Right cardiac atrium (tissue), 5 donors: ENCODE results near the gene ACP6. TPM values are rescaled to one million over a fixed set of nuclear protein-coding genes. Genes with fewer than 3 reads are reported as not detected.

Experiments
- ATAC-seq, 2 donors: fragments of 200-7000 bp; cut with Tn5 transposase; one replicate each; pipeline versions ENCODE4 v1.8.0 to v1.9.1; 2020; ENCODE audit warnings: moderate library complexity in 2 of 2, mild to moderate bottlenecking in 1 of 2
- DNase-seq, 3 donors: peaks; one replicate each; pipeline ENCODE4 v3.0.0-alpha.2; 2020
- H3K27ac ChIP-seq: one replicate; pipeline ENCODE4 v1.5.1; 2013; ENCODE audit warnings: mild to moderate bottlenecking, low read length, control low read depth, moderate library complexity
- H3K27me3 ChIP-seq: one replicate; pipeline ENCODE4 v1.6.1; 2013; ENCODE audit not compliant: control insufficient read depth, insufficient read depth
- H3K4me1 ChIP-seq: one replicate; pipeline ENCODE4 v1.6.1; 2013; ENCODE audit warnings: low read length; ENCODE audit not compliant: control insufficient read depth, insufficient read depth
- H3K4me3 ChIP-seq: one replicate; pipeline ENCODE4 v1.5.1; 2013; ENCODE audit warnings: low read length, control low read depth
- H3K9me3 ChIP-seq: one replicate; pipeline ENCODE4 v1.6.1; 2013; ENCODE audit warnings: low read length; ENCODE audit not compliant: control insufficient read depth
- WGBS: extraction: QIAGEN DNeasy Blood & Tissue Kit; methylation state at CpG from one replicate; pipeline ENCODE4 v1.1.7; 2013; 5-methylcytosine and 5-hydroxymethylcytosine counted together
- intact Hi-C, 4 donors: fragments of 100-400 bp; cut with DNase I; formaldehyde crosslinking; loops; one replicate each; pipeline versions ENCODE4 v1.11.0 to v1.14.0; 2022 to 2023
- polyA plus RNA-seq: library from polyadenylated mRNA; stranded (reverse); fragments of 200-250 nt; gene quantifications from one replicate; pipeline ENCODE4 v1.2.3, GENCODE V29; 2013
- total RNA-seq, 4 donors: library from RNA; stranded (reverse); fragmentation: NEBNext Ultra II Directional; extraction: Animal tissue kit (Norgen Biotek cat#: 25700); gene quantifications; one replicate each; pipeline ENCODE4 v1.2.1, GENCODE V29; 2021
- donor health status: healthy with polysubstance abuse.
- donor health status: DM: no; HTN: yes; CAD: no.
- donor health status: DM: no; HTN: no; CAD: no.
- donor health status: DM: no; HTN: yes; CAD: no; lungs with severe emphysema.
- donor health status: DM: yes; HTN: yes; CAD: no.

Gene ACP6
- total and polyA plus RNA-seq, 5 donors: 13.1 to 27.9 (median 16.3) TPM

- no peak overlapping the region for H3K4me3 ChIP-seq
- intact Hi-C loops: no loop called here
- no peak overlapping the region for H3K27ac ChIP-seq
- DNase-seq: no peak
- H3K9me3 ChIP-seq: no peaks in the 10 kb centered on the region
- H3K4me1 ChIP-seq: no peaks in the 10 kb centered on the region
- WGBS: 84% methylated on average over 3 of the region's 3 CpGs
- no peaks in the 10 kb centered on the region for H3K27me3 ChIP-seq
- no peak for ATAC-seq
Observed at GRCh38 chr1:147603986-147604385, 66.3 kb downstream of the ACP6 start.

DNA sequence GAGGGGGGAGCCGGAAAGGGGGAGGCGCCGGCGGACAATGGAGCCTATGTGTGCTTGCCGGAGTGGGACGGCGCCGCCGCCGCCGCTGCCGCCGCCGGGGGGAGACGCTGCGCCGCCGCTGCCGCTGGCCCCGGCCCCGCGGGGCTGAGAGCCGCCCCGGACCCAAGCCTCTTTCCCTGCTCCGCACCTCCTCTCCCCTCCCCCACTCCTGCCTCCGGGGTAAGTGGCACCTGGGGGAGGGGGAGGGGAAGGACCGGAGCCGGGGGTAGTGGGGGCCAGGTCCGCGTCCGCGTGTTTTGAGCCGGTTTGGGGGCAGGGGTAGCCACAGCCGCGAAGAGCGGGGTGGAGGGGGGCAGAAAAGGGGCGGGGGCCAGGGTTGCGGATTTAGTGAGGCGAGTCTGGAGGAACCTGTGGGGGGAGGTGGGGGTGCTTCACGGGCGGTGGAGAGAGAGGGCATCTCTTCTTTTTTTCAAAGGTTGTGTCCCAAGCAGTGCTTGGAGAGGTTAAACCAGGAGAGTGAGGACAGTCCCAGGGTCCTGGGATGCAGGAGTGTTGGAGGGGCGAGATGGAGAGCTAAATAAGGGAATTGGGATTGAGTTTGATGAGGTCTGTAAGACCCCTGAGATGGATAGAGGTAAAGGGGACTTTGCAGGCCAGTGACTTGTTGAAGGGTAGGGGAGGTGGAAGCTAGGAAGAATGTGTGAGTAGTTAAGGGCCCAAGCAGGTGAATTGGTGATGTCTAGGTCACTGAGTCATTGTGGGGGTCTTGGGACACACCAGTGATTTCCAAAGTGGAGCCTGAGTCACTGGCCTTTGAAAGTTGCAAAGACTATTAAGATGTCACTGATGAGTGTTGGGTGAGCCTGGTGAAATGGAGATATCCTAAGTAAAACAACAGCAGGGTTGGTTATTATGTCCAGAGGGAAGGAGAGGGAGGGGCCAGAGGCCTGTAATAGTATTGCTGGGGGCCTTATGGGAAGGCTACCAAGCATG lies 69.9 kb downstream of the ACP6 start:
- peak overlapping the region; percentile 96 for H3K27ac ChIP-seq
- ATAC-seq: no peak
- WGBS: 1% methylated on average over 42 of the region's 42 CpGs
- no peaks in the 10 kb centered on the region for H3K9me3 ChIP-seq
- H3K27me3 ChIP-seq: no peaks in the 10 kb centered on the region
- peaks cover 3% of the 10 kb centered on the region for H3K4me1 ChIP-seq
- peak overlapping the region; percentile 99 for H3K4me3 ChIP-seq
- intact Hi-C loops: no loop called here
- no peak for DNase-seq

DNA sequence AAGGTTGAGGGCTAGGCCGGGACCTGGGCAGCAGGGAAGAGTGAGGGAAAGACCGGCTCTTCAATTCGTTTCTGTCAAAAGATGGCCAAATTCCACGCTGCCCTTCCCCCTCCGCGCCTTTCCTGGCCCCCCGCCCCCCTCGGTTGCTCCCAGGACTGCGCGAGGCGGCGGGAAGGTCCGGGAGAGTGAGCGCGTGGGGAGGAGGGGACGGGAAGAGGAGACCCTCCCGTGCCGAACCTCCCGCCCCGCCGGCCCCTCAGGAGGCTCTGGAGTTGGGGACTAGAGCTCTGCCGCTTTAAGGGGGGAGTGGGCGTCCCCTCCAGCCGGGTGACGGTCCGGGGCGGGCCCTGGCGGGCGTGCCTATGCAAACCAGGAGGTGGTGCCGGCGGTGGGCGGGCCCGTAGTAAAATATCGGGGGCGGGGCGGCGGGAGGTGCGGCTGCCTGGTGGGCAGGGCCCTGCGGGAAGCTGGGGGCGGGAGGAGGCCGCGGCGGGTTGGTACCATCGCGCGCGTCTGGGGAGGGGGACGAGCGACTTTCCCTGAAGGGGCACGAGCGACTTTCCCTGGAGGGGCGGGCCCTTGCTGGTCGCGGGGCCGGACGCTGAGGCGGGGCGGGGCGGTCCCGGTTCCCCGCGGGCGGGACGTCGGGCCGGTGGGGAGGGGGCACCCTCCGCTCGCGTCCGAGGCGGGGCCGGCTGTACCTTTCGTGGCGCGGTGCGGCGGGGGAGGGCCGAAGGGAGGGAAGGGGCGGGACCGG lies 70.8 kb downstream of the ACP6 start:
- Histone ChIP-seq H3K27me3 (no peaks in the 10 kb centered on the region), H3K4me1 (peaks cover 3% of the 10 kb centered on the region), H3K9me3 (no peaks in the 10 kb centered on the region), H3K27ac (peak overlapping the region; percentile 56), H3K4me3 (peak overlapping the region; percentile 99)
- peak; percentile 96 to 97 for ATAC-seq
- under 1% methylated on average over 80 of the region's 80 CpGs for whole genome bisulfite sequencing
- intact Hi-C loops: loop anchor here (5.0 kb wide), 3 partner anchors 47 to 57 kb away; partner anchors contain the start of gene BCL9 (in 2 of the 4)
- DNase-seq: peak; percentile 99

- intact Hi-C loops: loop anchor here (5.0 kb wide), 3 partner anchors 46 to 56 kb away; partner anchors contain the start of gene BCL9 (in 2 of the 4)
- Histone ChIP-seq H3K4me3 (peak overlapping the region; percentile 99), H3K4me1 (peaks cover 3% of the 10 kb centered on the region), H3K27me3 (no peaks in the 10 kb centered on the region), H3K9me3 (no peaks in the 10 kb centered on the region), H3K27ac (peak overlapping the region; percentile 66)
- peak; percentile 21 to 48 for ATAC-seq
- peak; percentile 61 to 83 (median 81) for DNase-seq
- WGBS: 5% methylated on average over 30 of the region's 30 CpGs
Observed at GRCh38 chr1:147598621-147599361, 71.5 kb downstream of the ACP6 start.

GRCh38 chr1:147597010-147597409 lies 73.3 kb downstream of the ACP6 start:
- intact Hi-C loops: loop anchor here (5.0 kb wide), 3 partner anchors 45 to 55 kb away; partner anchors contain the start of gene BCL9 (in 2 of the 4)
- WGBS: 91% methylated on average over 1 of the region's 1 CpG

More at GRCh38 chr1:147597010-147597409, 73.3 kb downstream of the ACP6 start:
- Histone ChIP-seq H3K27ac (no peak overlapping the region), H3K4me1 (peaks cover 5% of the 10 kb centered on the region), H3K27me3 (no peaks in the 10 kb centered on the region), H3K4me3 (no peak overlapping the region), H3K9me3 (no peaks in the 10 kb centered on the region)
- DNase-seq: no peak
- ATAC-seq: no peak

Other genes starting within 250 kb of the ACP6 start
- gene BCL9, start 129.0 kb downstream of the ACP6 start, total RNA-seq: 10 to 100 TPM; 16.9 to 23.8 (median 20.6) TPM
- 8.7 TPM for gene BCL9, start 129.0 kb downstream of the ACP6 start, polyA plus RNA-seq
- 100 to 1,000 TPM in 3 of 4 donors, 10 to 100 TPM in 1; 63.1 to 264 (median 165) TPM for gene GJA5, start 90.1 kb upstream of the ACP6 start, total RNA-seq
- gene GJA5, start 90.1 kb upstream of the ACP6 start, polyA plus RNA-seq: 57.1 TPM
- not detected for gene GJA8, start 232.3 kb upstream of the ACP6 start, total RNA-seq
- not detected for gene GJA8, start 232.3 kb upstream of the ACP6 start, polyA plus RNA-seq